Vagina (tissue), 2 donors: Measurements from ENCODE around the gene CRTAP.

Source experiments
- CTCF ChIP-seq, 3 experiments: fragments of 450-650 bp in 2 of 3; fragments of 200-600 bp in 1 of 3; sonication (generic) in 1 of 3; IDR thresholded peaks; one replicate each; pipeline ENCODE4 v1.5.1; 2017 to 2019; ENCODE audit warnings: antibody characterized with exemption in 3 of 3, mild to moderate bottlenecking in 2 of 3, moderate library complexity in 2 of 3
- POLR2A ChIP-seq, 2 donors: fragments of 450-650 bp; IDR thresholded peaks; one replicate each; pipeline ENCODE4 v1.6.1; 2017; ENCODE audit warnings: antibody characterized with exemption in 2 of 2, mild to moderate bottlenecking in 2 of 2, moderate library complexity in 2 of 2
- POLR2AphosphoS5 ChIP-seq, 2 donors: sonication (generic); formaldehyde crosslinking; IDR thresholded peaks; one replicate each; pipeline ENCODE4 v1.9.0; 2017; ENCODE audit warnings: antibody characterized with exemption in 2 of 2, mild to moderate bottlenecking in 2 of 2, low read depth in 1 of 2; ENCODE audit not compliant: insufficient read depth in 1 of 2

DNA sequence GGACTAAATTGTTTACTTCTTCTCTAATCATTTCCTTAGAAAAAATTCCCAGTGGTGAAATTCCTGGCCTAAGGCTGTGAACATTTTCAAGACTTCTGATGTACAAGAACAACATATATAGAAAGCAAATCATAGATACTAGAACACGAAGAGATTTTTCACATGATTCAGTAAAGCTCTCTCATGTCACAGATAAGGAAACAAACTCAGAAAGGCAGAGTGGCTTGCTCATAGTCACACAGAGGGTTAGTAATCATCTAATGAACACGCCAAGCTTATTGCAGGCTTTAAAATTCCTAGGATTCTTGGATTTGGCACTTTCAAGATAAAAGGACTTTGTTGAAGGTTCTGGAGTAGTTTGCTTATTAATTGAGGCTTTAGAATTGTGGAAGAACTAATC is 26.2 kb downstream of the CRTAP start:
- no peak for TF ChIP-seq CTCF (IDR thresholded peaks at IDR 0.05)
- no peak for TF ChIP-seq POLR2A (IDR thresholded peaks at IDR 0.05)
- no peak for TF ChIP-seq POLR2AphosphoS5 (IDR thresholded peaks at IDR 0.05; ENCODE audit: insufficient read depth in 1 of 2, low read depth in 1 of 2)
